ENCODE measurements around the gene PAM16. TPM values are rescaled to one million over a fixed set of nuclear protein-coding genes. Genes with fewer than 3 reads are reported as not detected.
A peak's percentile ranks its signal among the peaks of the same experiment; 100 is the strongest.

PAM16 gene
- total RNA-seq, 1 donor: 17.4 TPM

GRCh38 chr16:4298761-4299522, 52.2 kb downstream of the PAM16 start:
- no peaks in the 10 kb centered on the region for H3K79me2 ChIP-seq (ENCODE audit: insufficient read depth, low read length)
- DNase-seq (ENCODE audit: insufficient read length, low spot score, missing footprints): peak; percentile 98
- no peaks in the 10 kb centered on the region for H4K20me1 ChIP-seq (ENCODE audit: insufficient read depth, low read length)
- peak overlapping the region; percentile 61 for H3K27ac ChIP-seq (ENCODE audit: low read depth, low read length)
- H3K27me3 ChIP-seq (ENCODE audit: insufficient read depth, low read length): no peaks in the 10 kb centered on the region
- peak overlapping the region; percentile 76 for H2AFZ ChIP-seq (ENCODE audit: low read length)
- H3K9me3 ChIP-seq (ENCODE audit: low read depth, low read length): no peaks in the 10 kb centered on the region
- H3K36me3 ChIP-seq (ENCODE audit: insufficient read depth, low read length): no peaks in the 10 kb centered on the region
- H3K4me3 ChIP-seq (ENCODE audit: insufficient read depth, low read length): peak overlapping the region; percentile 51
- no peak for TF ChIP-seq CTCF (IDR thresholded peaks at IDR 0.05; ENCODE audit: extremely low read depth, low read depth, low read length)
- peak overlapping the region; percentile 78 for H3K4me2 ChIP-seq (ENCODE audit: insufficient read depth, low read length)
- peaks cover 18% of the 10 kb centered on the region for H3K4me1 ChIP-seq (ENCODE audit: insufficient read depth, low read length)

GRCh38 chr16:4297480-4297879, 53.6 kb downstream of the PAM16 start:
- H3K4me2 ChIP-seq (ENCODE audit: insufficient read depth, low read length): no peak overlapping the region
- no peak overlapping the region for H3K27ac ChIP-seq (ENCODE audit: low read depth, low read length)
- H3K9me3 ChIP-seq (ENCODE audit: low read depth, low read length): no peaks in the 10 kb centered on the region
- H2AFZ ChIP-seq (ENCODE audit: low read length): no peak overlapping the region
- no peak for TF ChIP-seq CTCF (IDR thresholded peaks at IDR 0.05; ENCODE audit: extremely low read depth, low read depth, low read length)
- DNase-seq (ENCODE audit: insufficient read length, low spot score, missing footprints): no peak
- no peak overlapping the region for H3K4me3 ChIP-seq (ENCODE audit: insufficient read depth, low read length)
- H3K36me3 ChIP-seq (ENCODE audit: insufficient read depth, low read length): no peaks in the 10 kb centered on the region
- no peaks in the 10 kb centered on the region for H3K79me2 ChIP-seq (ENCODE audit: insufficient read depth, low read length)
- peaks cover 3% of the 10 kb centered on the region for H4K20me1 ChIP-seq (ENCODE audit: insufficient read depth, low read length)
- H3K4me1 ChIP-seq (ENCODE audit: insufficient read depth, low read length): peaks cover 27% of the 10 kb centered on the region
- no peaks in the 10 kb centered on the region for H3K27me3 ChIP-seq (ENCODE audit: insufficient read depth, low read length)

GRCh38 chr16:4295581-4295980, 55.5 kb downstream of the PAM16 start:
- Histone ChIP-seq H2AFZ (ENCODE audit: low read length) (no peak overlapping the region), H3K9me3 (ENCODE audit: low read depth, low read length) (no peaks in the 10 kb centered on the region), H3K27ac (ENCODE audit: low read depth, low read length) (no peak overlapping the region), H3K36me3 (ENCODE audit: insufficient read depth, low read length) (no peaks in the 10 kb centered on the region), H3K4me1 (ENCODE audit: insufficient read depth, low read length) (peaks cover 30% of the 10 kb centered on the region), H4K20me1 (ENCODE audit: insufficient read depth, low read length) (peaks cover 3% of the 10 kb centered on the region), H3K4me3 (ENCODE audit: insufficient read depth, low read length) (no peak overlapping the region), H3K4me2 (ENCODE audit: insufficient read depth, low read length) (no peak overlapping the region), H3K79me2 (ENCODE audit: insufficient read depth, low read length) (no peaks in the 10 kb centered on the region), H3K27me3 (ENCODE audit: insufficient read depth, low read length) (no peaks in the 10 kb centered on the region)
- DNase-seq (ENCODE audit: insufficient read length, low spot score, missing footprints): no peak
- no peak for TF ChIP-seq CTCF (IDR thresholded peaks at IDR 0.05; ENCODE audit: extremely low read depth, low read depth, low read length)

- Histone ChIP-seq H3K4me2 (ENCODE audit: insufficient read depth, low read length) (peak overlapping the region; percentile 76), H3K9me3 (ENCODE audit: low read depth, low read length) (no peaks in the 10 kb centered on the region), H3K4me3 (ENCODE audit: insufficient read depth, low read length) (peak overlapping the region; percentile 43), H3K79me2 (ENCODE audit: insufficient read depth, low read length) (no peaks in the 10 kb centered on the region), H3K27ac (ENCODE audit: low read depth, low read length) (peak overlapping the region; percentile 10), H3K36me3 (ENCODE audit: insufficient read depth, low read length) (no peaks in the 10 kb centered on the region), H3K4me1 (ENCODE audit: insufficient read depth, low read length) (peaks cover 29% of the 10 kb centered on the region), H4K20me1 (ENCODE audit: insufficient read depth, low read length) (peaks cover 3% of the 10 kb centered on the region), H2AFZ (ENCODE audit: low read length) (peak overlapping the region; percentile 75), H3K27me3 (ENCODE audit: insufficient read depth, low read length) (no peaks in the 10 kb centered on the region)
- no peak for TF ChIP-seq CTCF (IDR thresholded peaks at IDR 0.05; ENCODE audit: extremely low read depth, low read depth, low read length)
- peak; percentile 97 for DNase-seq (ENCODE audit: insufficient read length, low spot score, missing footprints)
Observed at GRCh38 chr16:4293822-4294457, 57.2 kb downstream of the PAM16 start.

Measured in osteoblast (primary cell).